Gastrocnemius medialis (tissue), 4 donors: ENCODE data around the gene ME1.

Experiments
- CTCF ChIP-seq, 5 experiments: fragments of 450-650 bp in 3 of 5; fragments of 200-600 bp in 2 of 5; sonication (generic) in 2 of 5; IDR thresholded peaks in 4 of 5; conservative IDR thresholded peaks in 1 of 5; 1 replicate in 4 of 5; 2 replicates in 1 of 5; pipeline ENCODE4 v1.5.1; 2016 to 2019; ENCODE audit warnings: antibody characterized with exemption in 5 of 5, mild to moderate bottlenecking in 3 of 5, moderate library complexity in 3 of 5
- POLR2A ChIP-seq, 2 donors: fragments of 450-650 bp; IDR thresholded peaks; one replicate each; pipeline ENCODE4 v1.6.1; 2017; ENCODE audit warnings: antibody characterized with exemption in 2 of 2, mild to moderate bottlenecking in 2 of 2, moderate library complexity in 2 of 2

- TF ChIP-seq CTCF (IDR thresholded peaks at IDR 0.05 in 4 of 5, conservative IDR thresholded peaks at IDR 0.05 in 1 of 5) (no peak), POLR2A (IDR thresholded peaks at IDR 0.05) (no peak)
Measured at GRCh38 chr6:83308833-83309232, 122.0 kb downstream of the ME1 start.
